Caco-2 (cell line): Measurements from ENCODE around the gene PIK3R2. TPM values are rescaled to one million over a fixed set of nuclear protein-coding genes. Genes with fewer than 3 reads are reported as not detected.
"Not testable (repeated sequence)": the region's sequence is repeated elsewhere in the genome, so short reads cannot be mapped to it uniquely, and the experiment has no call there.

Experiments used
- BruUV-seq: library from RNA; stranded (reverse); fragments of 400-500 nt; replicated peaks from 2 replicates; lab custom pipeline; 2021; lab: Mats Ljungman, UMichigan
- CTCF ChIA-PET: fragments of 300-600 bp; sonication (Branson Sonifier 250); formaldehyde crosslinking; loops from one replicate; lab custom pipeline; 2022; ENCODE audit warnings: antibody characterized with exemption; lab: Charles Lee
- POLR2A ChIA-PET: fragments of 300-600 bp; sonication (Branson Sonifier 250); formaldehyde crosslinking; loops from one replicate; lab custom pipeline; 2022; ENCODE audit warnings: antibody characterized with exemption; lab: Charles Lee
- DNase-seq, 2 experiments: peaks; one replicate each; pipeline versions ENCODE4 v3.0.0 to v3.0.0-alpha.2; 2020 to 2022
- H3K27me3 ChIP-seq: replicated peaks from 2 replicates; pipeline ENCODE4 v1.6.0; 2011; ENCODE audit warnings: low read length; ENCODE audit not compliant: control insufficient read depth, insufficient read depth
- H3K36me3 ChIP-seq: 2 replicates; pipeline ENCODE4 v1.5.1; 2011; ENCODE audit warnings: low read length; ENCODE audit not compliant: control insufficient read depth, insufficient read depth
- H3K4me1 ChIP-seq: fragments of 250-450 bp; sonication (Bioruptor Pico); 2 replicates; pipeline ENCODE4 v1.5.1; 2020; ENCODE audit warnings: mild to moderate bottlenecking
- H3K4me3 ChIP-seq: 2 replicates; pipeline ENCODE4 v1.5.1; 2011; ENCODE audit warnings: low read depth, mild to moderate bottlenecking, control low read depth, low read length
- H3K9me3 ChIP-seq: fragments of 250-450 bp; sonication (Bioruptor Pico); 2 replicates; pipeline ENCODE4 v1.5.1; 2020; ENCODE audit warnings: mild to moderate bottlenecking, moderate library complexity
- H3K27ac Mint-ChIP-seq: one replicate; pipeline ENCODE4 v1.8.0; 2022; ENCODE audit warnings: mixed read lengths; ENCODE audit not compliant: unreplicated experiment
- H3K27me3 Mint-ChIP-seq: one replicate; pipeline ENCODE4 v1.8.0; 2022; ENCODE audit warnings: mixed read lengths; ENCODE audit not compliant: insufficient read depth, unreplicated experiment
- H3K36me3 Mint-ChIP-seq: one replicate; pipeline ENCODE4 v1.8.0; 2022; ENCODE audit warnings: mild to moderate bottlenecking, mixed read lengths; ENCODE audit not compliant: insufficient read depth, unreplicated experiment
- H3K4me1 Mint-ChIP-seq: one replicate; pipeline ENCODE4 v1.8.0; 2022; ENCODE audit warnings: low read depth, mixed read lengths; ENCODE audit not compliant: unreplicated experiment
- H3K4me3 Mint-ChIP-seq: one replicate; pipeline ENCODE4 v1.8.0; 2022; ENCODE audit warnings: mild to moderate bottlenecking, moderate library complexity, mixed read lengths; ENCODE audit not compliant: unreplicated experiment
- H3K9me3 Mint-ChIP-seq: one replicate; pipeline ENCODE4 v1.8.0; 2022; ENCODE audit warnings: mixed read lengths; ENCODE audit not compliant: unreplicated experiment
- CTCF ChIP-seq, 2 experiments: fragments of 200-600 bp in 1 of 2; IDR thresholded peaks; 1 replicate in 1 of 2; 2 replicates in 1 of 2; pipeline versions ENCODE4 v1.5.1 to v1.8.0; 2011 to 2022; ENCODE audit warnings: antibody characterized with exemption in 1 of 2, control low read depth in 1 of 2, inconsistent platforms in 1 of 2, low read depth in 1 of 2, low read length in 1 of 2, mild to moderate bottlenecking in 1 of 2, moderate library complexity in 1 of 2; ENCODE audit not compliant: insufficient read depth in 1 of 2, severe bottlenecking in 1 of 2, unreplicated experiment in 1 of 2
- intact Hi-C: fragments of 100-400 bp; cut with micrococcal nuclease; formaldehyde crosslinking; loops from one replicate; pipeline ENCODE4 v1.10.0; 2022; ENCODE audit not compliant: unreplicated experiment
- total RNA-seq: library from RNA; stranded (reverse); gene quantifications from 2 replicates; pipeline ENCODE4 v1.2.3, GENCODE V29; 2022

PIK3R2 gene
- total RNA-seq, 1 experiment from 2014 or later: 34.3 TPM

- no peaks in the 10 kb centered on the region for H3K4me1 Mint-ChIP-seq
- ChIA-PET CTCF (interaction anchor here (0.6 to 1.3 kb wide), 17 partner anchors 11 to 270 kb away, joined by 3 to 33 read pairs (median 5); partner anchors contain the start of genes JUND, MPV17L2, PIK3R2 and SSBP4), POLR2A (interaction anchor here (0.5 to 1.0 kb wide), 3 partner anchors 16 to 99 kb away, joined by 3 to 9 read pairs (median 3); no protein-coding TSS in a partner anchor)
- intact Hi-C loops: loop anchor here (1.0 kb wide), 1 partner anchor 43 kb away; no protein-coding TSS in a partner anchor
- peaks cover 5% of the 10 kb centered on the region; the same call in 1 of the 2 replicates for H3K4me1 ChIP-seq
- H3K4me3 ChIP-seq: no peak overlapping the region
- H3K27me3 Mint-ChIP-seq: no peaks in the 10 kb centered on the region
- BruUV-seq: no TSS peak
- no peaks in the 10 kb centered on the region for H3K36me3 ChIP-seq
- H3K4me3 Mint-ChIP-seq: no peak overlapping the region
- H3K9me3 Mint-ChIP-seq: no peaks in the 10 kb centered on the region
- H3K27ac Mint-ChIP-seq: no peak overlapping the region
- DNase-seq: peak in 1 of 2 experiments; percentile 57
- H3K36me3 Mint-ChIP-seq: peaks cover 10% of the 10 kb centered on the region
- peak; percentile 68 to 72 for TF ChIP-seq CTCF (IDR thresholded peaks at IDR 0.05; ENCODE audit: insufficient read depth in 1 of 2, low read depth in 1 of 2, low read length in 1 of 2, severe bottlenecking in 1 of 2, unreplicated experiment in 1 of 2)
- H3K27me3 ChIP-seq: no peaks in the 10 kb centered on the region; the same call in 1 of the 2 replicates
- H3K9me3 ChIP-seq: no peaks in the 10 kb centered on the region
Observed at GRCh38 chr19:18208098-18208951, 55.4 kb downstream of the PIK3R2 start.

GRCh38 chr19:18209912-18210311 lies 56.9 kb downstream of the PIK3R2 start:
- H3K27ac Mint-ChIP-seq, DNase-seq, H3K27me3 Mint-ChIP-seq, H3K4me1 ChIP-seq, H3K4me3 Mint-ChIP-seq, H3K27me3 ChIP-seq, H3K9me3 Mint-ChIP-seq, H3K4me1 Mint-ChIP-seq, H3K36me3 Mint-ChIP-seq, H3K4me3 ChIP-seq, H3K9me3 ChIP-seq, BruUV-seq, intact Hi-C loops, H3K36me3 ChIP-seq: not testable (repeated sequence)
- CTCF ChIA-PET: interaction anchor here (1.1 to 1.3 kb wide), 2 partner anchors 10 to 42 kb away, joined by 5 to 10 read pairs; no protein-coding TSS in a partner anchor
- POLR2A ChIA-PET: interaction anchor here (1.1 kb wide), 1 partner anchor 17 kb away, joined by 3 read pairs; the partner anchor contains the start of gene MPV17L2

- intact Hi-C loops: no loop called here
- CTCF ChIA-PET: no interaction called here
- POLR2A ChIA-PET: no interaction called here
Observed at GRCh38 chr19:18211683-18212082, 58.7 kb downstream of the PIK3R2 start.

More at GRCh38 chr19:18211683-18212082, 58.7 kb downstream of the PIK3R2 start:
- no peak overlapping the region for H3K4me3 ChIP-seq
- no peaks in the 10 kb centered on the region for H3K4me1 Mint-ChIP-seq
- H3K27me3 ChIP-seq: no peaks in the 10 kb centered on the region; the same call in 1 of the 2 replicates
- H3K9me3 ChIP-seq: no peaks in the 10 kb centered on the region
- no peak for DNase-seq
- TF ChIP-seq CTCF (IDR thresholded peaks at IDR 0.05; ENCODE audit: insufficient read depth in 1 of 2, low read depth in 1 of 2, low read length in 1 of 2, severe bottlenecking in 1 of 2, unreplicated experiment in 1 of 2): no peak
- H3K27me3 Mint-ChIP-seq: no peaks in the 10 kb centered on the region
- H3K4me1 ChIP-seq: no peaks in the 10 kb centered on the region
- no peak overlapping the region for H3K27ac Mint-ChIP-seq
- no TSS peak for BruUV-seq
- H3K36me3 ChIP-seq: no peaks in the 10 kb centered on the region
- no peaks in the 10 kb centered on the region for H3K9me3 Mint-ChIP-seq
- H3K4me3 Mint-ChIP-seq: no peak overlapping the region
- no peaks in the 10 kb centered on the region for H3K36me3 Mint-ChIP-seq
